Thoracic aorta (tissue), 2 donors: Measurements from ENCODE around the gene TSPAN14. TPM values are rescaled to one million over a fixed set of nuclear protein-coding genes. Genes with fewer than 3 reads are reported as not detected.

ENCODE experiments used
- ATAC-seq: fragments of 150-250 bp; one replicate; pipeline ENCODE4 v1.8.0; 2017; ENCODE audit warnings: low read depth; ENCODE audit not compliant: insufficient number of reproducible peaks, low FRiP score
- DNase-seq: peaks from one replicate; pipeline ENCODE4 v3.0.0-alpha.2; 2020; ENCODE audit warnings: low spot score
- H3K27ac ChIP-seq, 2 donors: fragments of 200-600 bp; sonication (generic); 1 replicate in 1 of 2; 2 replicates in 1 of 2; pipeline ENCODE4 v1.5.1; 2016; ENCODE audit warnings: mild to moderate bottlenecking in 2 of 2, moderate library complexity in 2 of 2
- H3K27me3 ChIP-seq: fragments of 200-600 bp; sonication (generic); replicated peaks from 2 replicates; pipeline ENCODE4 v1.6.0; 2016; ENCODE audit warnings: mild to moderate bottlenecking; ENCODE audit not compliant: insufficient read depth
- H3K36me3 ChIP-seq: fragments of 200-600 bp; sonication (generic); one replicate; pipeline ENCODE4 v1.5.1; 2016
- H3K4me1 ChIP-seq, 2 donors: fragments of 200-600 bp; sonication (generic); 1 replicate in 1 of 2; 2 replicates in 1 of 2; pipeline versions ENCODE4 v1.5.1 to v1.6.0; 2016; ENCODE audit warnings: low read depth in 2 of 2, mild to moderate bottlenecking in 1 of 2; ENCODE audit not compliant: control insufficient read depth in 1 of 2
- H3K4me3 ChIP-seq: fragments of 200-600 bp; sonication (generic); 2 replicates; pipeline ENCODE4 v1.5.1; 2016; ENCODE audit warnings: mild to moderate bottlenecking
- H3K9me3 ChIP-seq: fragments of 200-600 bp; sonication (generic); 2 replicates; pipeline ENCODE4 v1.5.1; 2016
- total RNA-seq, 2 donors: library from RNA; depleted of rRNA; stranded (reverse); fragments of >200 nt; gene quantifications; one replicate each; pipeline versions ENCODE4 v1.1.0 to v1.2.3, GENCODE V29; 2016
- TF ChIP-seq, protein P1 (sequence below): fragments of 200-600 bp; sonication (generic); IDR thresholded peaks from one replicate; pipeline ENCODE4 v1.5.1; 2019; ENCODE audit warnings: antibody characterized with exemption

Gene TSPAN14
- total RNA-seq, 2 donors from 2014 or later, result 38.2 to 40.1 TPM

DNA sequence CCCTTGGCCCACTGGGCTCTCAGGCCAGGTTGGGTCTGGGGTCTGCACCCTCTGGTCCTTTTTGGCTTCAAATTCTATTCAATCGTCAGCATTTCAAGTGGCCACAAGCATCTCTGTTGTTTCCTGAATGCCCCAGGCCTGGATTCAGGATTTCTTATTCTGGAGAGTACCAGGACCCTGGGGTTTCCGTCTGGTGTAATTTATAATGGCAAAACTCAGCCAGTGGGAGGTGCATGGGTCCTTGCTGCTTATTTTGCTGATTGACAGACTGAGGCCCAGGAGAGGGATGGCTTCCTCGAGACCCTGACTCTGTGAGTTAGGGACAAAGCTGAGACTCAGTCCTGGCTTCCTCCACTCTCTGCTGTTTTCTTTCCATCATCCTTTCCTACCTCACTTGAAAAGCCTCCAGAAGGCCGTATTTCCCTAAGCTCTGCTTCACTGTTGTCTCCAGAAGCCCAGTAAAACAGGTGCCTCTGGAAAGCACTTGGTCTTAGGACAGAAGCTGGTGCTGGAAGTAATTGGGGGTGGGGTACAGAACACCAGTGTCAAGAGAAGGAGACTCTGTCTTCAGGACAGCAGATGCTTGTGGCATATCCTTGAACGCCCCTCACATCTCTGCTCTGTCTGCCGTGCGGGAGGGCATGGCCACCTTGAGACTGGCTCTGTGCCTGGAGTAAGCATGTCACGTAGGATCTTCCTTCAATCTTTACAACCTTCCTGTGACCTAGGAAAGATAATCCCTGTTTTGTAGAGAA lies 44.1 kb downstream of the TSPAN14 start:
- TF ChIP-seq, protein P1, sequence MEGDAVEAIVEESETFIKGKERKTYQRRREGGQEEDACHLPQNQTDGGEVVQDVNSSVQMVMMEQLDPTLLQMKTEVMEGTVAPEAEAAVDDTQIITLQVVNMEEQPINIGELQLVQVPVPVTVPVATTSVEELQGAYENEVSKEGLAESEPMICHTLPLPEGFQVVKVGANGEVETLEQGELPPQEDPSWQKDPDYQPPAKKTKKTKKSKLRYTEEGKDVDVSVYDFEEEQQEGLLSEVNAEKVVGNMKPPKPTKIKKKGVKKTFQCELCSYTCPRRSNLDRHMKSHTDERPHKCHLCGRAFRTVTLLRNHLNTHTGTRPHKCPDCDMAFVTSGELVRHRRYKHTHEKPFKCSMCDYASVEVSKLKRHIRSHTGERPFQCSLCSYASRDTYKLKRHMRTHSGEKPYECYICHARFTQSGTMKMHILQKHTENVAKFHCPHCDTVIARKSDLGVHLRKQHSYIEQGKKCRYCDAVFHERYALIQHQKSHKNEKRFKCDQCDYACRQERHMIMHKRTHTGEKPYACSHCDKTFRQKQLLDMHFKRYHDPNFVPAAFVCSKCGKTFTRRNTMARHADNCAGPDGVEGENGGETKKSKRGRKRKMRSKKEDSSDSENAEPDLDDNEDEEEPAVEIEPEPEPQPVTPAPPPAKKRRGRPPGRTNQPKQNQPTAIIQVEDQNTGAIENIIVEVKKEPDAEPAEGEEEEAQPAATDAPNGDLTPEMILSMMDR, result no peak
- DNase-seq, result no peak
- H3K27ac ChIP-seq, result peak overlapping the region in 1 of 2 donors; percentile 50
- H3K4me3 ChIP-seq, result no peak overlapping the region
- peaks cover 47 to 65% of the 10 kb centered on the region in 2 donors for H3K4me1 ChIP-seq
- H3K9me3 ChIP-seq, result no peaks in the 10 kb centered on the region
- H3K27me3 ChIP-seq, result no peaks in the 10 kb centered on the region
- ATAC-seq, result no peak
- no peaks in the 10 kb centered on the region for H3K36me3 ChIP-seq

DNA sequence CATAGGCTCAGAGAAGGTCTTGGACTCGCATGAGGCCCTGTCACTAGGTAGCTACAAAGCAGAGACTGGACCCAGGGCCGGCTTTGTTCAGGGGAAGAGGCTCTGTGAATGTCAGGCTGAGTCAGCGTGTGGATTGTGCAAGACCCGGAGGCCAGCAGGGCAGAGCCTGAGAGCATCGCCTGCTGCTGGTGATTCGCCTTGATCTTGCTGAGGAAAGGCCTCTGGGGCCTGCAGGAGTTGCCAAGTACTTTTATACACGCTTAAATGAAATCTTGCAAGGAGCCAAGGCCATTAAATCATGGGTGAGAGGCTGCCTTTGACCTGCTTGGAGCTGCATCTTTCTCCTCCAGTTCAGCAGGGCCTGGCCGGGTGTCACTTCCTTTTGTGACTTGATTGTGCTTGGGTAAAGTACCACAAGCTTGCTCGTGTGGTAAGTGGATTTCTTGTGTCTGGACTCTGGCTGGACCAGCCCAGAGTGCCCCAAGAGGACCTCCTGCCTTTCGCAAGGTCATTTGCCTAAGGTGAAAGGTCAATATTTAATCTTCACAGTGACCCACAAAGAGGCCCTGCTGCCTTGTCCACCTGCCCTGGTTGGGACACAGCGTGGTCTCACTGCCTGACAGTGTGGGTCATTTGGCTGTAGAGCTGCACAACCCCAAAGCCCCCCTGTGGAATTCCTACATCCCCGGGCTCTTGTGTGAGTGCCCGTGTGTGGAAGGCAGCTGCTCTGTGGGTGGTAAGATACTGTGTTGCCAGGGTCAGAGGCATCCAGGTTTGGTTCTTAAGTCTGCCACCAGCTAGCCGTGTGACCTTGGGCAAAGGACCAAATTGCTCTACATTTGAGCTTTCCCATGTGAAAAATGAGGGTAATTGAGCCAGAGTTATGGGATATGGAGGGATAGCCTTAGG lies 45.0 kb downstream of the TSPAN14 start:
- Histone ChIP-seq H3K4me3 (no peak overlapping the region), H3K4me1 (peaks cover 47 to 62% of the 10 kb centered on the region in 2 donors), H3K27ac (peak overlapping the region; percentile 19 to 50), H3K36me3 (no peaks in the 10 kb centered on the region), H3K9me3 (no peaks in the 10 kb centered on the region), H3K27me3 (no peaks in the 10 kb centered on the region)
- TF ChIP-seq, protein P1, result no peak
- peak; percentile 90 for ATAC-seq
- DNase-seq, result peak; percentile 83

DNA sequence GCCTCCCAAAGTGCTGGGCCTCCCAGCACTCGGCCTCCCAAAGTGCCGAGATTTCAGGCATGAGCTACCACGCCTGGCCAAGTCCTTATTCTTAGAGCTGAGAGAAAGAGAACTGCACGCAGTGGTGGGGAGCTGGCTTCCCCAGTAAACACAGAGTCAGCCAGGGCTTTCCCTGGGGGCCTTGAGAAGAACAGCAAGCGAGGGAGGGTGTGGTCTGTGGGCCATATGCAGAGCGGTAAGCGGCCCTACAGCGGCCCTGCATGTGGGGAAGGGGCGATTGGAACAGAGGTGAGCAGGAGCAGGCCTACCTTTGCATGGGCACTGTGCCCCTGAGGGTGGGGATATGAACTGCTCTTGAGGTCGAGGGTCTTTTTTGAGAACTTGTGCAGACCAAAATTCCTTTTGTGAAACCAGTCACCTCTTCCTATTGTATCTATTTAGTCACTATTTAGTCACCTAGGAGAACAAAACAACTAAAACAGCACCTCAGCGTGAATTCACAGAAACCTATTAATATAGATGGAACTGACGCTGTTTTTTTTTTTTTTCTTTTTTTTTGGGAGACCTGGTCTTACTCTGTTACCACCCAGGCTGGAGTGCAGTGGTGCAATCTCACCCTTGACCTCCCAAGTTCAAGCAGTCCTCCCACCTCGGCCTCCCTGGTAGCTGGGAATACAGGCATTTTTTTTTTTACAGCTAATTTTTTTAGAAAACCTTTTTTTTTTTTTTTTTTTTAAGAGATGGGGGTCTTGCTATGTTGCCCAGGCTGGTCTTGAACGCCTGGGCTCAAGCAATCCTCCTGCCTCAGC lies 46.7 kb downstream of the TSPAN14 start:
- H3K36me3 ChIP-seq, result no peaks in the 10 kb centered on the region
- H3K4me3 ChIP-seq, result no peak overlapping the region
- ATAC-seq (no peak), DNase-seq (no peak)
- H3K9me3 ChIP-seq, result no peaks in the 10 kb centered on the region
- TF ChIP-seq, protein P1, result no peak
- peaks cover 47 to 67% of the 10 kb centered on the region in 2 donors for H3K4me1 ChIP-seq
- H3K27me3 ChIP-seq, result no peaks in the 10 kb centered on the region
- H3K27ac ChIP-seq, result no peak overlapping the region

DNA sequence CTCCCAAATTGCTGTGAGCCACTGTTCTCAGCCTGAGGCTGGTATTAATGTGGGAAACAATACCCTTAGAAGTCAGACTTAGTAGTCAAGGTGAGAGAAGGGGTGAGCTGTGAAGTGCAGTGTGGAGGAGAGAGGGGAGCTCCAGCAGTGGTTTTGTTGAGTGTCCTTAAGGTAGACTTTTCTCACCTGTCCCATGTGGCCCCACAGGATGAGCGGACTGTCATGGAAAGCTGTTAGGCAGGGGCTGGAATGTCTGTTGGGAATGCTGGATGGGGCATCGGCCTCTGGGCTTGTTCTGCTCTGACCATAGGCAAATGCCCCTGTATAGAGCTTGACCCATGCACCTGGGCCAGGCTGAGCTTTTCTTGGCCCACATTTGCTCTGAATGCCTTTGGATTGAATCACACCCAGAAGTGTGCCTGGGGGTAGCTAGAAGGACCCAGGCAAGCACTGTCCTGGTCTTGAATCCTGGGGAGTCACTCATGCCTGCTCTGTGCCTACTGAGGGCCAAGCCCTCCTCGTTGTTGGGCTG lies 47.3 kb downstream of the TSPAN14 start:
- TF ChIP-seq, protein P1, result no peak
- Histone ChIP-seq H3K27ac (no peak overlapping the region), H3K4me3 (no peak overlapping the region), H3K9me3 (no peaks in the 10 kb centered on the region), H3K27me3 (no peaks in the 10 kb centered on the region), H3K4me1 (peaks cover 47 to 70% of the 10 kb centered on the region in 2 donors), H3K36me3 (no peaks in the 10 kb centered on the region)
- DNase-seq, result no peak
- no peak for ATAC-seq
